CD4-positive, CD25-positive, alpha-beta regulatory T cell (primary cell): ENCODE data around the gene DDX39A. TPM values are rescaled to one million over a fixed set of nuclear protein-coding genes. Genes with fewer than 3 reads are reported as not detected.
A peak's percentile ranks its signal among the peaks of the same experiment; 100 is the strongest.

Experiments
- ATAC-seq, 2 donors: fragments of 150-1000 bp; cut with Tn5 transposase; one replicate each; pipeline ENCODE4 v1.10.0; 2021; ENCODE audit warnings: low read depth in 2 of 2, moderate number of reproducible peaks in 2 of 2, moderate library complexity in 1 of 2
- DNase-seq, 3 donors: peaks; one replicate each; pipeline versions ENCODE4 v3.0.0 to v3.0.0-alpha.2; 2012 to 2022; ENCODE audit warnings: mixed read lengths in 1 of 3
- H3K27ac ChIP-seq: one replicate; pipeline ENCODE4 v1.7.0; 2013; ENCODE audit warnings: mild to moderate bottlenecking, low read length; ENCODE audit not compliant: insufficient read depth, poor library complexity, severe bottlenecking
- H3K27me3 ChIP-seq: one replicate; pipeline ENCODE4 v1.7.0; 2013; ENCODE audit warnings: low read length; ENCODE audit not compliant: control insufficient read depth, insufficient read depth
- H3K36me3 ChIP-seq: one replicate; pipeline ENCODE4 v1.7.0; 2013; ENCODE audit warnings: mild to moderate bottlenecking, low read length, moderate library complexity; ENCODE audit not compliant: control insufficient read depth, insufficient read depth
- H3K4me1 ChIP-seq: 2 replicates; pipeline ENCODE4 v1.7.0; 2013; ENCODE audit warnings: mild to moderate bottlenecking, low read length; ENCODE audit not compliant: insufficient read depth, control insufficient read depth, poor library complexity, severe bottlenecking
- H3K4me3 ChIP-seq: one replicate; pipeline ENCODE4 v1.7.0; 2013; ENCODE audit warnings: low read depth, mild to moderate bottlenecking, low read length, moderate library complexity
- H3K9me3 ChIP-seq, 2 experiments: 1 replicate in 1 of 2; 2 replicates in 1 of 2; pipeline ENCODE4 v1.7.0; 2013; ENCODE audit warnings: low read length in 2 of 2, mild to moderate bottlenecking in 1 of 2, moderate library complexity in 1 of 2; ENCODE audit not compliant: control insufficient read depth in 2 of 2
- H3K27ac Mint-ChIP-seq, 3 donors: one replicate each; pipeline ENCODE4 v1.8.0; 2020 to 2022; ENCODE audit warnings: mild to moderate bottlenecking in 3 of 3, mixed read lengths in 3 of 3, moderate library complexity in 2 of 3
- H3K27me3 Mint-ChIP-seq: one replicate; pipeline ENCODE4 v1.8.0; 2022; ENCODE audit warnings: mild to moderate bottlenecking, mixed read lengths
- H3K36me3 Mint-ChIP-seq: one replicate; pipeline ENCODE4 v1.8.0; 2020; ENCODE audit warnings: mixed read lengths
- H3K4me1 Mint-ChIP-seq, 4 donors: one replicate each; pipeline ENCODE4 v1.8.0; 2020 to 2022; ENCODE audit warnings: mixed read lengths in 4 of 4, mild to moderate bottlenecking in 1 of 4
- H3K4me3 Mint-ChIP-seq, 4 donors: one replicate each; pipeline ENCODE4 v1.8.0; 2020 to 2022; ENCODE audit warnings: mild to moderate bottlenecking in 4 of 4, mixed read lengths in 4 of 4, moderate library complexity in 3 of 4
- H3K9me3 Mint-ChIP-seq, 7 donors: one replicate each; pipeline ENCODE4 v1.8.0; 2020 to 2022; ENCODE audit warnings: mixed read lengths in 7 of 7, mild to moderate bottlenecking in 3 of 7, moderate library complexity in 2 of 7
- polyA plus RNA-seq, 4 donors: library from polyadenylated mRNA; unstranded; fragments of 300-500 nt; fragmentation: Illumina TruSeq; gene quantifications; one replicate each; pipeline ENCODE4 v1.2.3, GENCODE V29; 2021
- total RNA-seq: library from RNA; stranded (reverse); gene quantifications from one replicate; pipeline ENCODE4 v1.2.3, GENCODE V29; 2022

DDX39A gene
- total and polyA plus RNA-seq, 5 donors from 2014 or later, result 110 to 232 (median 130) TPM

- peaks cover 0 to 58% (median 18%) of the 10 kb centered on the region in 4 donors for H3K4me1 Mint-ChIP-seq
- DNase-seq (peak in 2 of 3 donors; percentile 44 to 62), ATAC-seq (peak in 1 of 2 donors; percentile 29)
- Histone ChIP-seq H3K4me3 (no peak overlapping the region), H3K36me3 (peaks cover 78% of the 10 kb centered on the region), H3K27ac (peak overlapping the region; percentile 8), H3K27me3 (no peaks in the 10 kb centered on the region), H3K9me3 (no peaks in the 10 kb centered on the region), H3K4me1 (peaks cover 47% of the 10 kb centered on the region)
- H3K27ac Mint-ChIP-seq, result peak overlapping the region; percentile 35 to 95 (median 62)
- H3K36me3 Mint-ChIP-seq, result peaks cover 38% of the 10 kb centered on the region
- H3K4me3 Mint-ChIP-seq, result peak overlapping the region; percentile 26 to 74 (median 65)
- H3K27me3 Mint-ChIP-seq, result no peaks in the 10 kb centered on the region
- peaks cover 0 to 2% (median 0%) of the 10 kb centered on the region in 7 donors for H3K9me3 Mint-ChIP-seq
These were observed 8.8 kb downstream of the DDX39A start for GRCh38 chr19:14410091-14411051.

- Histone ChIP-seq H3K36me3 (peaks cover 87% of the 10 kb centered on the region), H3K4me3 (no peak overlapping the region), H3K27me3 (no peaks in the 10 kb centered on the region), H3K9me3 (no peaks in the 10 kb centered on the region), H3K4me1 (peaks cover 40% of the 10 kb centered on the region), H3K27ac (no peak overlapping the region)
- H3K27me3 Mint-ChIP-seq, result no peaks in the 10 kb centered on the region
- H3K36me3 Mint-ChIP-seq, result peaks cover 38% of the 10 kb centered on the region
- peaks cover 0 to 2% (median 0%) of the 10 kb centered on the region in 7 donors for H3K9me3 Mint-ChIP-seq
- ATAC-seq (no peak), DNase-seq (no peak)
- H3K4me1 Mint-ChIP-seq, result peaks cover 0 to 54% (median 13%) of the 10 kb centered on the region in 4 donors
- peak overlapping the region; percentile 35 to 74 (median 62) for H3K27ac Mint-ChIP-seq
- peak overlapping the region in 3 of 4 donors; percentile 43 to 61 (median 44) for H3K4me3 Mint-ChIP-seq
These were observed 9.8 kb downstream of the DDX39A start for GRCh38 chr19:14409146-14410023.

- DNase-seq (no peak), ATAC-seq (no peak)
- H3K27ac Mint-ChIP-seq, result peak overlapping the region in 1 of 3 donors; percentile 74
- no peaks in the 10 kb centered on the region for H3K27me3 Mint-ChIP-seq
- Histone ChIP-seq H3K4me1 (peaks cover 35% of the 10 kb centered on the region), H3K36me3 (peaks cover 90% of the 10 kb centered on the region), H3K9me3 (no peaks in the 10 kb centered on the region), H3K4me3 (no peak overlapping the region), H3K27me3 (no peaks in the 10 kb centered on the region), H3K27ac (no peak overlapping the region)
- peaks cover 0 to 2% (median 0%) of the 10 kb centered on the region in 7 donors for H3K9me3 Mint-ChIP-seq
- peak overlapping the region in 2 of 4 donors; percentile 16 to 43 for H3K4me3 Mint-ChIP-seq
- peaks cover 42% of the 10 kb centered on the region for H3K36me3 Mint-ChIP-seq
- peaks cover 0 to 48% (median 9%) of the 10 kb centered on the region in 4 donors for H3K4me1 Mint-ChIP-seq
These were observed 10.5 kb downstream of the DDX39A start for GRCh38 chr19:14408491-14409145.

GRCh38 chr19:14407605-14408484 lies 11.3 kb downstream of the DDX39A start:
- peaks cover 42% of the 10 kb centered on the region for H3K36me3 Mint-ChIP-seq
- ATAC-seq, result no peak
- Histone ChIP-seq H3K27ac (no peak overlapping the region), H3K4me3 (no peak overlapping the region), H3K9me3 (no peaks in the 10 kb centered on the region), H3K27me3 (no peaks in the 10 kb centered on the region), H3K36me3 (peaks cover 92% of the 10 kb centered on the region), H3K4me1 (peaks cover 28% of the 10 kb centered on the region)
- peaks cover 0 to 2% (median 0%) of the 10 kb centered on the region in 7 donors for H3K9me3 Mint-ChIP-seq
- no peaks in the 10 kb centered on the region for H3K27me3 Mint-ChIP-seq
- no peak for DNase-seq
- peak overlapping the region in 1 of 3 donors; percentile 46 for H3K27ac Mint-ChIP-seq
- no peak overlapping the region for H3K4me3 Mint-ChIP-seq
- peaks cover 0 to 40% (median 5%) of the 10 kb centered on the region in 4 donors for H3K4me1 Mint-ChIP-seq

GRCh38 chr19:14406645-14407401 lies 12.3 kb downstream of the DDX39A start:
- Mint-ChIP-seq H3K27me3 (no peaks in the 10 kb centered on the region), H3K4me3 (peak overlapping the region in 1 of 4 donors; percentile 35), H3K9me3 (peaks cover 0 to 2% (median 0%) of the 10 kb centered on the region in 7 donors), H3K27ac (peak overlapping the region in 2 of 3 donors; percentile 32 to 59), H3K4me1 (peaks cover 0 to 32% (median 4%) of the 10 kb centered on the region in 4 donors), H3K36me3 (peaks cover 40% of the 10 kb centered on the region)
- H3K9me3 ChIP-seq, result no peaks in the 10 kb centered on the region
- H3K36me3 ChIP-seq, result peaks cover 93% of the 10 kb centered on the region
- ATAC-seq (no peak), DNase-seq (no peak)
- peaks cover 18% of the 10 kb centered on the region for H3K4me1 ChIP-seq
- peak overlapping the region; percentile 74 for H3K27ac ChIP-seq
- H3K27me3 ChIP-seq, result no peaks in the 10 kb centered on the region
- no peak overlapping the region for H3K4me3 ChIP-seq
